ENCODE data around the gene GXYLT1. TPM values are rescaled to one million over a fixed set of nuclear protein-coding genes. Genes with fewer than 3 reads are reported as not detected.

GXYLT1 gene, protein sequence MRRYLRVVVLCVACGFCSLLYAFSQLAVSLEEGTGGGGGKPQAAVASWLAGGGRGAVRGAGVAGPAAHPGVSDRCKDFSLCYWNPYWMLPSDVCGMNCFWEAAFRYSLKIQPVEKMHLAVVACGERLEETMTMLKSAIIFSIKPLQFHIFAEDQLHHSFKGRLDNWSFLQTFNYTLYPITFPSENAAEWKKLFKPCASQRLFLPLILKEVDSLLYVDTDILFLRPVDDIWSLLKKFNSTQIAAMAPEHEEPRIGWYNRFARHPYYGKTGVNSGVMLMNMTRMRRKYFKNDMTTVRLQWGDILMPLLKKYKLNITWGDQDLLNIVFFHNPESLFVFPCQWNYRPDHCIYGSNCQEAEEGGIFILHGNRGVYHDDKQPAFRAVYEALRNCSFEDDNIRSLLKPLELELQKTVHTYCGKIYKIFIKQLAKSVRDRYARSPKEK
- total RNA-seq: 10 to 100 TPM; 12.6 to 17.8 (median 15.1) TPM

DNA sequence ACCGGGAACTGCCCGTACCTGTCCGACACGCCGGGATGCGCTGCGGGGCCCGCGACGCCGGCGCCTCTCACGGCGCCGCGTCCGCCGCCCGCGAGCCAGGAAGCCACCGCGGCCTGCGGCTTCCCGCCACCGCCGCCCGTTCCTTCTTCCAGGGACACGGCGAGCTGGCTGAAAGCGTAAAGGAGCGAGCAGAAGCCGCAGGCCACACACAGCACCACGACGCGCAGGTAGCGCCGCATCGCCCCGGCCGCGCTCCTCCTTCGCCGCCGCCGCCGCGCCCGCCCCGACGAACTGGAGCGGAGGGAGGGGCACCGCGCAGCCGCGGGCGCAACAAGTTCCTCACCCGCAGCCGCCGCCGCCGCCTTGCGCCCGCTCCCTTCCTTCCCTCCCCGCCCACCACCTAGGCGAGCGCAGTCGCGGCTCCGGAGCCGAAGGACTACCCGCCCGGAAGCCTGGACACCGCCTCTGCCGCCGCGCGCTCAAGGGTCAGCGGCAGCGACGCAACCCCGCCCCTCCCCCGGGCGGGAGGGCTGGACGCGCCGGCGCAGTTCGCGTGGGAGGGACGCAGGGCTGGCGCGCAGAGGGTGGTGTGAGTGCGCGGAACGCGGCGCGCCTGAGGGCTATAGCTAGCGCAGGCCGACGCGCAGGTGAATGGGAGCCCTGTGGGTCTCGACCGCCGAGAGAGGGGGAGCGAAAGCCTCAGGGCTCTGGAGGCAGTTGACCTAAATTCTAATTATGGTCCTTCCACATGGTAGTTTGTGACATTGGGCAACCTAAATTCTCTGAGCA is at the start of gene GXYLT1:
Gene GXYLT1 (minus strand): TSS at position 467 of the 789 bp plus-strand sequence. CDS start 228 bp downstream, at position 239.
- TF ChIP-seq, protein P1, sequence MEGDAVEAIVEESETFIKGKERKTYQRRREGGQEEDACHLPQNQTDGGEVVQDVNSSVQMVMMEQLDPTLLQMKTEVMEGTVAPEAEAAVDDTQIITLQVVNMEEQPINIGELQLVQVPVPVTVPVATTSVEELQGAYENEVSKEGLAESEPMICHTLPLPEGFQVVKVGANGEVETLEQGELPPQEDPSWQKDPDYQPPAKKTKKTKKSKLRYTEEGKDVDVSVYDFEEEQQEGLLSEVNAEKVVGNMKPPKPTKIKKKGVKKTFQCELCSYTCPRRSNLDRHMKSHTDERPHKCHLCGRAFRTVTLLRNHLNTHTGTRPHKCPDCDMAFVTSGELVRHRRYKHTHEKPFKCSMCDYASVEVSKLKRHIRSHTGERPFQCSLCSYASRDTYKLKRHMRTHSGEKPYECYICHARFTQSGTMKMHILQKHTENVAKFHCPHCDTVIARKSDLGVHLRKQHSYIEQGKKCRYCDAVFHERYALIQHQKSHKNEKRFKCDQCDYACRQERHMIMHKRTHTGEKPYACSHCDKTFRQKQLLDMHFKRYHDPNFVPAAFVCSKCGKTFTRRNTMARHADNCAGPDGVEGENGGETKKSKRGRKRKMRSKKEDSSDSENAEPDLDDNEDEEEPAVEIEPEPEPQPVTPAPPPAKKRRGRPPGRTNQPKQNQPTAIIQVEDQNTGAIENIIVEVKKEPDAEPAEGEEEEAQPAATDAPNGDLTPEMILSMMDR (IDR thresholded peaks at IDR 0.05; ENCODE audit: low read depth): no peak

DNA sequence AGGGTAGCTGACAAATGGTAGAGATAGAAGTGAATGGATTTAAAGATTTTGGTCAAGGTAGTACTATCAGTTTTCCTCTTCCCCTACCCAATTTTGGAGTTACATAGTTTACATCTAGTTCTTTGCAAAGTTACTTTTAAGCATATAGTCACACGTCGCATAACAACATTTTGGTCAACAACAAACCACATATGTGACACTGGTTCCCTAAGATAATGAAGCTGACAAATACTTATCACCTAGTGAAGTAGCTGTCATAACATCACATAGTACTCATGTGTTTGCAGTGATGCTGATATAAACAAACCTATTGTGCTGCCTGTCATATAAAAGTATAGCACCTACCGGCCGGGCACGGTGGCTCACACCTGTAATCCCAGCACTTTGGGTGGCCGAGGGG is 48.0 kb upstream of the GXYLT1 start:
- TF ChIP-seq, protein P1 (IDR thresholded peaks at IDR 0.05; ENCODE audit: low read depth): no peak

DNA sequence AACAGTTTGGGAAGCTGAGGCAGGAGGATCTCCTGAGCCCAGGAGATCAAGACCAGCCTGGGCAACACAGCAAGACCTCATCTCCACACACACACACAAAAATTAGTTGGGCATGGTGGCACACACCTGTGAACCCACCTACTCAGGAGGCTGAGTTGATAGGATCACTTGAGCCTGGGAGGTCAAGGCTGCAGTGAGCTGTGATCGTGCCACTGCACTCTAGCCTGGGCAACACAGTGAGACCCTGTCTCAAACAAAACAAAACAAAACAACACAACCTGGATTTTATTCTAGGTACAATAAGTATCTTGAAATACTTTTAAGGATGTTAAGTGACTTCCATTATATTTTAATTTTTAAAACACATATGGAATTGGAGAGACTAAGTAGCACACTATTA is 47.6 kb upstream of the GXYLT1 start:
- TF ChIP-seq, protein P1 (IDR thresholded peaks at IDR 0.05; ENCODE audit: low read depth): no peak

DNA sequence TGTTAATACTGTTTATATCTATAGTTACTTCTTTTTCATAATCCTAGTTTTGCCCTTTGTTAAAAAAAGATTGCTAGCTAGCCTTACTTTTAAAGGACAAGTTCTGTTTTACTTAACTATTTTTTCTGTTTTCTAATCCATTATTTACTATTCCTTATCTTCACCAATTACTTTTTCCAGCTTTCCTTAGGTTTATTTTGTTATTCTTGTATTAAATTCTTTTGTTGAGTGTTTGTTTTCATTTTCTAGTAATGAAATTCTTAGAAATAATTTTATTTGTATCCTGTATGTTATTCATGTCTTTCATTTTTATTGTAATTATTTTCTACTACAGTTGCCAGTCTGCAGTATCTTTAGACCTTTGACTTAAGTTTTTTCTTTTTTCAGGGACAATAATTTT is 45.7 kb upstream of the GXYLT1 start:
- TF ChIP-seq, protein P1 (IDR thresholded peaks at IDR 0.05; ENCODE audit: low read depth): no peak

DNA sequence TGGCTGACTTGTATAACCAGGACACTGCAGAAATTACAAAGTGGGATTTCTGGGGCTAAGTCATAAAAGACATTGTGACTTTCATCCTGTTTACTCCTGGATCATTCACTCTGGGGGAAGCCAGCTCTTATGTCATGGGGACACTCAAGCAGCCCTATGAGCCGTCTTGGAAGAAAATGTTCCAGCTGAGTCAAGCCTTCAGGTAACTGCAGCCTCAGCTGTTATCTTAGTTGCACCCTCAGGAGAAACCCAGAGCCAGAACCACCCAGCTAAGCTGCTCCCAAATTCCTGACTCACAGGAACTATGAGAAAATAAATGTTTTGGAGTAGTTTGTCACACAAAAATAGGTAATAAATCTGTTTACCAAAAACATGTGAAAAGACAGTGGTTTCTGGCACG is 43.1 kb upstream of the GXYLT1 start:
- TF ChIP-seq, protein P1 (IDR thresholded peaks at IDR 0.05; ENCODE audit: low read depth): no peak

DNA sequence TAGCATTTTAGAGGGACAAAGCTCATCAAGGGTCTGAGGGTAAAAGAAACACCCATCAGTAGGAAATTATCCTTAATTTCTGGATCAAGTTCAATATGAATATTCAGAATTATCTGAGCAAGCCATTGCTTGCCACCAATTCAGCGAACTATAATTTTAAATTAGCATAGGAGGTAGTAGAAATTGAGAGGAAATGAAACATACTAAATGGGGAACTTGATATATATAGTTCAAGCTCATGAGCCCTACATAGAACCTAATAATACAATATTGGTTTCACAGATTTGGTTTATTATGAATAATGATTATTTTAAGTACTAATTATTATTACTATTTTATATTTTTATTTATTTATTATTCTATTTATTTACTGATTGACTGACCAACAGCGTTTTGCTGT is 42.1 kb upstream of the GXYLT1 start:
- TF ChIP-seq, protein P1 (IDR thresholded peaks at IDR 0.05; ENCODE audit: low read depth): no peak

DNA sequence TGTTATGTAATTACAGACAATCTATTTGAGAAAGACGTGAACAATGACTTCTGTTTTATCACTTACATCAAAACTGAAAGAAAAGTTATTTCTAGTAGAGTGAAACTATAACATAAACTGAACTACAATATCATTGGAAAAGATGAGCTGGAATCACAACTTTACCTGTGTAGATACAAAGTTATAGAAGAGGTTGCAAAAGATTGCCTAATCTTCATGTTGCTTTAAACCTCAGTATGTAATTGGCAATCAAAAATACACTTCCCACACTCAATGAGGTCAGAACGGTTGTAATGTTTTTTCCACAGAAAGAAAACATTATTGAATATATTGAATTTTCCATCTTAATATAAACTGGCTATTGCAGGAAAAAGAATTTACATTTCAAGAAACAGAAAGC is 37.7 kb upstream of the GXYLT1 start:
- TF ChIP-seq, protein P1 (IDR thresholded peaks at IDR 0.05; ENCODE audit: low read depth): no peak

Data from subcutaneous adipose tissue (tissue), 4 donors.